ENCODE results near the gene MS4A6A. TPM values are rescaled to one million over a fixed set of nuclear protein-coding genes. Genes with fewer than 3 reads are reported as not detected.
"Not testable (repeated sequence)": the region's sequence is repeated elsewhere in the genome, so short reads cannot be mapped to it uniquely, and the experiment has no call there.

The MS4A6A gene
- total RNA-seq, 1 donor from 2014 or later, result 33.4 TPM

DNA sequence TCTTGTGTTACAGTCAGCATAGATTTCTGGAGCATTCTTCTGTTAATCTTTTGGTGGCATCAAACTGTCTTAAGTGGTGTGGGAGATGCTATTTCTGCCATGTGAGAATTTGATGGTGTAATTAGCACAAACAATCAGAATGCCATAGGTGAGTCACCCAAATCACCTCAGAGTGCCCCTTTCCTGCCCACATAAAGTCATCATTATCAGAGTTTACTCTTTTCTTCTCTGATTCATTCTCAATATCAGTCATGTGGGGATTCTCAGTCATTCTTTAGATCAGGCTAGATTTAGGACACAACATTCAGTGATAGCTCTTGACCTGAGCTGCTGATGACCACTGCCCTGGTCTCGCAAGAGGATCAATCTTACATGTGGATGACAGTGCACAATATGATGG is 23.7 kb upstream of the MS4A6A start:
- no peaks in the 10 kb centered on the region for H3K4me1 ChIP-seq (ENCODE audit: control insufficient read depth in 3 of 3, insufficient read depth in 3 of 3, low read length in 3 of 3)
- no peaks in the 10 kb centered on the region for H3K36me3 ChIP-seq (ENCODE audit: control insufficient read depth in 3 of 3, insufficient read depth in 3 of 3, low read length in 3 of 3)
- no peaks in the 10 kb centered on the region for H3K9me3 ChIP-seq (ENCODE audit: control insufficient read depth in 3 of 3, low read length in 3 of 3)

DNA sequence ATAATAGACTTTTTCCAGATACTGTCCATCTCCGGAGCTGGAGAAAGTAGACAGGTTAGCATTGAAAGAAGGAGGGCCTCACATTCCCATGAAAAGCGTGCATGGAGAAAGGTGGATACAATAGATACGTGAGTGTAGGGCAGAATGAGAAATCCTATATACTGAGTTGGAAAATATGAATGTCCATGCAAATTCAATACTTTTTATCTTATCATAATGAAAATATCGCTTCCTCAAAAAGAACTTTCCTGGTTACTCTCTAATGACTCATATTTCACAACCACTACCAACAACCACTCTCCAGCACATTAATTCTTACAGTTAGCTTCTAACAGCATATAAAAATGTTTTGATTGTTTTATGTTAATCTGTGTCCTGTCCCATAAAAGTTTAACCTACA is 22.0 kb upstream of the MS4A6A start:
- Histone ChIP-seq H3K27ac (ENCODE audit: low read depth, low read length) (no peak overlapping the region), H3K9ac (ENCODE audit: low read depth in 1 of 3, low read length in 3 of 3) (no peak overlapping the region), H3K4me1 (ENCODE audit: control insufficient read depth in 3 of 3, insufficient read depth in 3 of 3, low read length in 3 of 3) (no peaks in the 10 kb centered on the region), H3K36me3 (ENCODE audit: control insufficient read depth in 3 of 3, insufficient read depth in 3 of 3, low read length in 3 of 3) (no peaks in the 10 kb centered on the region), H3K27me3 (ENCODE audit: control insufficient read depth in 3 of 3, insufficient read depth in 3 of 3, low read length in 3 of 3) (no peaks in the 10 kb centered on the region), H3K4me3 (ENCODE audit: low read length in 3 of 3) (no peak overlapping the region), H3K9me3 (ENCODE audit: control insufficient read depth in 3 of 3, low read length in 3 of 3) (no peaks in the 10 kb centered on the region)

More for the DNA sequence above, 23.7 kb upstream of the MS4A6A start:
- H3K4me3 ChIP-seq (ENCODE audit: low read length in 3 of 3), result no peak overlapping the region
- H3K27me3 ChIP-seq (ENCODE audit: control insufficient read depth in 3 of 3, insufficient read depth in 3 of 3, low read length in 3 of 3), result no peaks in the 10 kb centered on the region
- no peak overlapping the region for H3K9ac ChIP-seq (ENCODE audit: low read depth in 1 of 3, low read length in 3 of 3)
- no peak overlapping the region for H3K27ac ChIP-seq (ENCODE audit: low read depth, low read length)

DNA sequence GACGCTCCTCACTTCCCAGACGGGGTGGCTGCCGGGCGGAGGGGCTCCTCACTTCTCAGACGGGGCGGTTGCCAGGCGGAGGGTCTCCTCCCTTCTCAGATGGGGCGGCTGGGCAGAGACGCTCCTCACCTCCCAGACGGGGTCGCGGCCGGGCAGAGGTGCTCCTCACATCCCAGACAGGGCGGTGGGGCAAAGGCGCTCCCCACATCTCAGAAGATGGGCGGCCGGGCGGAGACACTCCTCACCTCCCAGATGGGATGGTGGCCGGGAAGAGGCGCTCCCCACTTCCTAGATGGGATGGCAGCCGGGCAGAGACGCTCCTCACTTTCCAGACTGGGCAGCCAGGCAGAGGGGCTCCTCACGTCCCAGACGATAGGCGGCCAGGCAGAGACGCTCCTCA is 18.5 kb upstream of the MS4A6A start:
- H3K36me3 ChIP-seq (ENCODE audit: control insufficient read depth in 3 of 3, insufficient read depth in 3 of 3, low read length in 3 of 3); H3K4me1 ChIP-seq (ENCODE audit: control insufficient read depth in 3 of 3, insufficient read depth in 3 of 3, low read length in 3 of 3); H3K9ac ChIP-seq (ENCODE audit: low read depth in 1 of 3, low read length in 3 of 3); H3K9me3 ChIP-seq (ENCODE audit: control insufficient read depth in 3 of 3, low read length in 3 of 3); H3K4me3 ChIP-seq (ENCODE audit: low read length in 3 of 3); H3K27ac ChIP-seq (ENCODE audit: low read depth, low read length); H3K27me3 ChIP-seq (ENCODE audit: control insufficient read depth in 3 of 3, insufficient read depth in 3 of 3, low read length in 3 of 3): not testable (repeated sequence)

DNA sequence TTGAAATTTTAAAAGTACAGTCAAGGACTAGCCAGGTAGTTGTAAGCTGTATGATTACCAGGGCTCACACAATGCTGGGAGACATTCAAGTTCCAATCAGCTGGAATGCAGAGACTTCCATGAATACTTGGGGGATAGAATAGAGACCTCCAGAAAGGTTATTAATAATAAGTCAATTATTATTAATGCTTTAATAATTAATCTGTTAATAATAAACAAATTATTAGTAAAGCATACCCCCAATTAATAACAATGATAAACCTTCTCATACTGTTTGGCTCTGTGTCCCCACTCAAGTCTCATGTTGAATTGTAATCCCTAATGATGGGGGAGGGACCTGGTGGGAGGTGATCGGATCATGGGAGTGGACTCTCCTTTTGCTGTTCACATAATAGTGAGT is 14.6 kb upstream of the MS4A6A start:
- Histone ChIP-seq H3K36me3 (ENCODE audit: control insufficient read depth in 3 of 3, insufficient read depth in 3 of 3, low read length in 3 of 3) (no peaks in the 10 kb centered on the region), H3K9ac (ENCODE audit: low read depth in 1 of 3, low read length in 3 of 3) (no peak overlapping the region), H3K4me3 (ENCODE audit: low read length in 3 of 3) (no peak overlapping the region), H3K9me3 (ENCODE audit: control insufficient read depth in 3 of 3, low read length in 3 of 3) (no peaks in the 10 kb centered on the region), H3K4me1 (ENCODE audit: control insufficient read depth in 3 of 3, insufficient read depth in 3 of 3, low read length in 3 of 3) (no peaks in the 10 kb centered on the region), H3K27me3 (ENCODE audit: control insufficient read depth in 3 of 3, insufficient read depth in 3 of 3, low read length in 3 of 3) (no peaks in the 10 kb centered on the region), H3K27ac (ENCODE audit: low read depth, low read length) (no peak overlapping the region)

DNA sequence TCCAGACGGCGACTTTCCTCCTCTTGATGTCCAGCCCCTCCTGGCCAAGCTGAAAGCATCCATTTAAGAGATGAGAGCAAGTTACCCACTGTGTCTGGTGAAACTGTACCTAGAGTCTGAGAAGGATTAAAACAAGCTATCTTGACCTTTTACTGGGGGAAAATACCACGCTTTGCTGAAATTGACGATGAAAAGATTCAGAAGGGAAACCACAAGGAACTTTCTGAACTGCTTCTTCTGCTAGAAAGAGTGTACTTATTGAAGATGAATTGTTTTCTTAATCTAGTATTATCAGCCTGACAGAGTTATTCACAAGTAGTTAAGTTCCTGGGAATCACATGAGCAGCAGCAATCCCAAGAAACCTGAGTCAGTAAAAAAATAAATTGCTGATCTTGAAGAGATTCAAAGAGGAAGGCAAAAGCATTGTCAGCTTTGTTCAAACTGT is 13.1 kb upstream of the MS4A6A start:
- H3K4me1 ChIP-seq (ENCODE audit: control insufficient read depth in 3 of 3, insufficient read depth in 3 of 3, low read length in 3 of 3), result no peaks in the 10 kb centered on the region
- H3K4me3 ChIP-seq (ENCODE audit: low read length in 3 of 3), result no peak overlapping the region
- H3K9ac ChIP-seq (ENCODE audit: low read depth in 1 of 3, low read length in 3 of 3), result no peak overlapping the region
- no peaks in the 10 kb centered on the region for H3K36me3 ChIP-seq (ENCODE audit: control insufficient read depth in 3 of 3, insufficient read depth in 3 of 3, low read length in 3 of 3)
- H3K27ac ChIP-seq (ENCODE audit: low read depth, low read length), result peak overlapping the region; percentile 68
- H3K27me3 ChIP-seq (ENCODE audit: control insufficient read depth in 3 of 3, insufficient read depth in 3 of 3, low read length in 3 of 3), result no peaks in the 10 kb centered on the region
- no peaks in the 10 kb centered on the region for H3K9me3 ChIP-seq (ENCODE audit: control insufficient read depth in 3 of 3, low read length in 3 of 3)

DNA sequence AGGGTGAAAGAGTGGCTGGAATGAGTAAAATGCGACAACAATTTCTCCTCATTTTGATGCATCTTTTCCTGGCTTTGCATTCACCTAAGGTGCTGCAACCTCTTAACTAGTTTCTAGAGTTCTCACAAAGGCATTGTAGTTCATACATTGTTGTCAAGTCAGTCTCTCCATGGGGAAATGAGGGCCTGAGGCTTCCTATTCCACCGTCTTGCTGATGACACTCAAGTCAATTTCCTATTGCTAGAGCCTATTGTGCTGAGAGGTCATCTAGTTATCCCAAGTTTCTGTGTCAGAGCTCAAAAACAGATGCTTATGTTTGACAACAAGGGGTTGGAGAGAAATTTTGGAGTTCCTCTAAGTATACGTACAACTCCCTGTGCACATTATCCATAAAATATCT is 11.6 kb upstream of the MS4A6A start:
- Histone ChIP-seq H3K9me3 (ENCODE audit: control insufficient read depth in 3 of 3, low read length in 3 of 3) (no peaks in the 10 kb centered on the region), H3K4me3 (ENCODE audit: low read length in 3 of 3) (no peak overlapping the region), H3K4me1 (ENCODE audit: control insufficient read depth in 3 of 3, insufficient read depth in 3 of 3, low read length in 3 of 3) (no peaks in the 10 kb centered on the region), H3K9ac (ENCODE audit: low read depth in 1 of 3, low read length in 3 of 3) (no peak overlapping the region), H3K36me3 (ENCODE audit: control insufficient read depth in 3 of 3, insufficient read depth in 3 of 3, low read length in 3 of 3) (no peaks in the 10 kb centered on the region), H3K27me3 (ENCODE audit: control insufficient read depth in 3 of 3, insufficient read depth in 3 of 3, low read length in 3 of 3) (no peaks in the 10 kb centered on the region), H3K27ac (ENCODE audit: low read depth, low read length) (peak overlapping the region; percentile 8)

DNA sequence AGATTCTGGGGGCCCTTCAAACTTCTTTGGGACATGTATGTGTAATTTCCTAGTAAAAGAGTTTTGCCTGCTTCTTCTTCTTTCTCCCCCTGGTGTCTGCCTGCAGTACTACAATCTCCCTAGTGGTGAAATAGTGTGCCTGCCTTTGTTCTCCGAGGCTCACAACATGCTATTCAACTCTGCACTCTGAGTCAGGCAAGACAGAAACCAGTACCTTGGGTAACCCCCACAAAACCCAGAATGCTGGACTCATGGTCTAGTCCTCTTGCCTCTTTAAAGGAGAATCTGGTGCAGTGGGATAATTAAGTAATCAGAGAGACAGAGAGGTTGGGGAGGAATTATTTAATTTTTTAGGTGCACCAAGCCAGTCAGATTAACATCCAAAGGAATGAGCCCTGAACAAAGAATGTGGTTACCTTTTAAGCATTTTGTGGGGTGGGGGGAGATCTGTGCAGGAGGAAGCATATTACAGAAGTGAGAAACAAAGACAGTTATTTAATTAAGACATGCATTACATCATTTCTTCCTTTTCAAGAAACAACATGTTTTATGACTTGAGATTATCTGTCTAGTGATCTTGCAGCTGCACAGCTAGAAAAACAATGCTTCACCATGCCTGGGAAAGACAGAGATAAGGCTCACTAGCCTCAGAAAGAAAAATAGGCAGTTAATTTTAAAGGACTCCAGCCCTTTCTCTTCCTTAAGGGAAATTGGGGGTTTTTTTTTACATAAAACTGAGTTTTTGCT is 11.0 kb upstream of the MS4A6A start:
- H3K27me3 ChIP-seq (ENCODE audit: control insufficient read depth in 3 of 3, insufficient read depth in 3 of 3, low read length in 3 of 3), result no peaks in the 10 kb centered on the region
- H3K9ac ChIP-seq (ENCODE audit: low read depth in 1 of 3, low read length in 3 of 3), result no peak overlapping the region
- H3K9me3 ChIP-seq (ENCODE audit: control insufficient read depth in 3 of 3, low read length in 3 of 3), result no peaks in the 10 kb centered on the region
- H3K4me1 ChIP-seq (ENCODE audit: control insufficient read depth in 3 of 3, insufficient read depth in 3 of 3, low read length in 3 of 3), result no peaks in the 10 kb centered on the region
- no peak overlapping the region for H3K4me3 ChIP-seq (ENCODE audit: low read length in 3 of 3)
- H3K27ac ChIP-seq (ENCODE audit: low read depth, low read length), result peak overlapping the region; percentile 8
- no peaks in the 10 kb centered on the region for H3K36me3 ChIP-seq (ENCODE audit: control insufficient read depth in 3 of 3, insufficient read depth in 3 of 3, low read length in 3 of 3)

DNA sequence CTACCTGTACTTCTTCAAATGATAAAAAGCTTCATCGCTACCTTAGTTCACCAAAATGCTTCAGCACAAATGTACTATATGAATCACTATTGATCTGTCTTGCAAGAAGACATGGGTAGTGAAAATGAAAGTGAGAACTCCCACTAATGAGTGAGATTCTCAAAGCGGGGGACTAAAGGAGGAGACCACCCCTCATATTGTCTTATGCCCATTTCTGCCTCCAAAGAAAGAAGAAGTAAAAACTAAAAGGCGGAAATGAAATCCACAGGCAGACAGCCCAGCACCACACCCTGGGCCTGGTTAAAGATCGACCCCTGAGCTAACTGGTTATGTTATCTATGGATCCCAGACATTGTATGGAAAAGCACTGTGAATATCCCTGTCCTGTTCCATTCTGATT is 9.7 kb upstream of the MS4A6A start:
- H3K36me3 ChIP-seq (ENCODE audit: control insufficient read depth in 3 of 3, insufficient read depth in 3 of 3, low read length in 3 of 3); H3K27me3 ChIP-seq (ENCODE audit: control insufficient read depth in 3 of 3, insufficient read depth in 3 of 3, low read length in 3 of 3); H3K9me3 ChIP-seq (ENCODE audit: control insufficient read depth in 3 of 3, low read length in 3 of 3); H3K4me3 ChIP-seq (ENCODE audit: low read length in 3 of 3); H3K4me1 ChIP-seq (ENCODE audit: control insufficient read depth in 3 of 3, insufficient read depth in 3 of 3, low read length in 3 of 3); H3K9ac ChIP-seq (ENCODE audit: low read depth in 1 of 3, low read length in 3 of 3); H3K27ac ChIP-seq (ENCODE audit: low read depth, low read length): not testable (repeated sequence)

DNA sequence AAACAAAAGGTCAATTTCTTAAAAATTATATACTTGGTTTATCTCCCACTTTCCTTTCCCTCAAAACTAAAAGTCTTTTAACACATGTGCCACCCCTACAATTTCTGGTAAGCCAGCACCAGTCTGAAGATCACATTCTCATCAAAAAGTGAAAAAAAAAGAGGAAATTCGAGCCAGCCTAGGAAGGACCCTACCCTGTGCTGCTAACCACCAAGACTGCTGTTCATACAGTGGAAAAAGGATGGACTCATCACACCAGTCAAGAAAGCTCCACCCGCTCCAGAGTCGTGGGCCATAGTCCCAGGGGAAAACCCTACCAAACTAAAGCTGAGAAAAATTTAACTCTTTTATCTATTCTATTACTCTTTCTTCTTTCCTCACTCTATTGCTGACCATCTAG is 5.6 kb upstream of the MS4A6A start:
- not testable (repeated sequence) for H3K27me3 ChIP-seq (ENCODE audit: control insufficient read depth in 3 of 3, insufficient read depth in 3 of 3, low read length in 3 of 3)

DNA sequence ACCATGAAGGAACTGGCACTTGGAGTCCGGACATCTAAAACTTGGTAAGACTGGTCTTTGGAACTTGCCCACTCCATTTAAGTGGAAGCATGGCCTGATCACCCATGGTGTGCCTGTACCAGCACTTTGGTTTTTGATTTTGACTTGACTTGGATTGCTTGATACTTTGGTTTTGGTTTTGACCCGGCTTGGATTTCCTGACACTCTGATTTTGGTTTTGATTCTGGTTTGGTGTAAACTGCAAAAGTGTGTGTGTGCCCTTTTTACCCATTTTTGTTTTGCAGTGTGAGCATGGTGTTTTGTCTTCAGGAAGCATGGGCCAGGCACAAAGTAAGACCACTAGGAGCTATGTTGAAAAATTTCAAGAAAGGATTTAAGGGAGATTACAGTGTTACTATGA is 3.2 kb upstream of the MS4A6A start:
- not testable (repeated sequence) for H3K9me3 ChIP-seq (ENCODE audit: control insufficient read depth in 3 of 3, low read length in 3 of 3); H3K9ac ChIP-seq (ENCODE audit: low read depth in 1 of 3, low read length in 3 of 3); H3K27me3 ChIP-seq (ENCODE audit: control insufficient read depth in 3 of 3, insufficient read depth in 3 of 3, low read length in 3 of 3); H3K36me3 ChIP-seq (ENCODE audit: control insufficient read depth in 3 of 3, insufficient read depth in 3 of 3, low read length in 3 of 3); H3K4me1 ChIP-seq (ENCODE audit: control insufficient read depth in 3 of 3, insufficient read depth in 3 of 3, low read length in 3 of 3); H3K4me3 ChIP-seq (ENCODE audit: low read length in 3 of 3)
- peak overlapping the region; percentile 54 for H3K27ac ChIP-seq (ENCODE audit: low read depth, low read length)

More for the DNA sequence above, 5.6 kb upstream of the MS4A6A start:
- H3K27ac ChIP-seq (ENCODE audit: low read depth, low read length); H3K9ac ChIP-seq (ENCODE audit: low read depth in 1 of 3, low read length in 3 of 3); H3K4me1 ChIP-seq (ENCODE audit: control insufficient read depth in 3 of 3, insufficient read depth in 3 of 3, low read length in 3 of 3); H3K9me3 ChIP-seq (ENCODE audit: control insufficient read depth in 3 of 3, low read length in 3 of 3); H3K36me3 ChIP-seq (ENCODE audit: control insufficient read depth in 3 of 3, insufficient read depth in 3 of 3, low read length in 3 of 3); H3K4me3 ChIP-seq (ENCODE audit: low read length in 3 of 3): not testable (repeated sequence)

DNA sequence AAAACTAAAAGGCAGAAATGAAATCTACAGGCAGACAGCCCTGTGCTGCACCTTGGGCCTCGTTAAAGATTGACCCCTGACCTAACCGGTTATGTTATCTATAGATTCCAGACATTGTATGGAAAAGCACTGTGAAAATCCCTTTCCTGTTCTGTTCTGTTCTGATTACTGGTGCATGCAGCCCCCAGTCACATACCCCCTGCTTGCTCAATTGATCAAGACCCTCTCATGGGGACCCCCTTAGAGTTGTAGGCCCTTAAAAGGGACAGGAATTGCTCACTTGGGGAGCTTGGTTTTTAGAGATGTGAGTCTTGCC is 2.6 kb upstream of the MS4A6A start:
- not testable (repeated sequence) for H3K9ac ChIP-seq (ENCODE audit: low read depth in 1 of 3, low read length in 3 of 3); H3K4me3 ChIP-seq (ENCODE audit: low read length in 3 of 3); H3K27me3 ChIP-seq (ENCODE audit: control insufficient read depth in 3 of 3, insufficient read depth in 3 of 3, low read length in 3 of 3); H3K4me1 ChIP-seq (ENCODE audit: control insufficient read depth in 3 of 3, insufficient read depth in 3 of 3, low read length in 3 of 3); H3K9me3 ChIP-seq (ENCODE audit: control insufficient read depth in 3 of 3, low read length in 3 of 3); H3K36me3 ChIP-seq (ENCODE audit: control insufficient read depth in 3 of 3, insufficient read depth in 3 of 3, low read length in 3 of 3)
- peak overlapping the region; percentile 54 for H3K27ac ChIP-seq (ENCODE audit: low read depth, low read length)
